AG10803 (cell line): ENCODE measurements around the gene TMEM54.

Experiments used
- DNase-seq: peaks from one replicate; pipeline ENCODE4 v3.0.0; 2010; ENCODE audit warnings: low read depth
- H3K4me3 ChIP-seq: 2 replicates; pipeline ENCODE4 v1.5.1; 2011; ENCODE audit warnings: mild to moderate bottlenecking, low read length, control low read depth
- CTCF ChIP-seq: conservative IDR thresholded peaks from 2 replicates; pipeline ENCODE4 v1.5.1; 2011; ENCODE audit warnings: mild to moderate bottlenecking, low read length, control low read depth, inconsistent platforms

The TMEM54 gene

GRCh38 chr1:32855861-32856617, 45.1 kb downstream of the TMEM54 start:
- no peak for TF ChIP-seq CTCF
- no peak overlapping the region for H3K4me3 ChIP-seq
- no peak for DNase-seq

- TF ChIP-seq CTCF: no peak
- DNase-seq: no peak
- H3K4me3 ChIP-seq: no peak overlapping the region
Measured at GRCh38 chr1:32848354-32849063, 52.7 kb downstream of the TMEM54 start.
